HepG2 (cell line): Measurements from ENCODE around the gene GRPEL2. TPM values are rescaled to one million over a fixed set of nuclear protein-coding genes. Genes with fewer than 3 reads are reported as not detected.

Source experiments
- SIN3A ChIP-seq: IDR thresholded peaks from 2 replicates; pipeline ENCODE4 v1.6.1; 2011; ENCODE audit warnings: low read depth, mild to moderate bottlenecking, control low read depth, low read length, borderline replicate concordance
- SP140L ChIP-seq: sonication (generic); formaldehyde crosslinking; IDR thresholded peaks from 2 replicates; pipeline ENCODE4 v1.4.0; 2020; ENCODE audit warnings: missing genetic modification reagents, borderline replicate concordance
- SP4 ChIP-seq: sonication (generic); formaldehyde crosslinking; IDR thresholded peaks from 2 replicates; pipeline ENCODE4 v1.8.1; 2023; ENCODE audit warnings: mild to moderate bottlenecking, missing genetic modification reagents
- polyA plus RNA-seq, 8 experiments: library from polyadenylated mRNA; depleted of rRNA in 3 of 8; stranded (reverse) in 7 of 8; unstranded in 1 of 8; fragments of >200 nt; fragmentation: Illumina TruSeq in 4 of 8; extraction: Trizol in 4 of 8; gene quantifications; 2 replicates each; pipeline versions ENCODE4 v1.2.1 to v1.2.3, GENCODE V29; 2011 to 2016; ENCODE audit warnings: low read depth in 4 of 8, missing spikeins in 1 of 8, mixed read lengths in 1 of 8; ENCODE audit not compliant: insufficient read depth in 1 of 8
- total RNA-seq, 5 experiments: library from RNA; depleted of rRNA; stranded (reverse); fragments of >200 nt; fragmentation: Illumina TruSeq; extraction: Trizol; gene quantifications; 2 replicates each; pipeline ENCODE4 v1.2.3, GENCODE V29; 2016; ENCODE audit warnings: low read depth in 1 of 5
- TF ChIP-seq, protein P1 (sequence below): sonication (generic); formaldehyde crosslinking; IDR thresholded peaks from 2 replicates; pipeline ENCODE4 v1.4.0; 2020; ENCODE audit warnings: missing genetic modification reagents
- TF ChIP-seq, protein P2 (sequence below): IDR thresholded peaks from 2 replicates; pipeline ENCODE4 v1.4.0; 2020; ENCODE audit warnings: mild to moderate bottlenecking, missing genetic modification reagents
- TF ChIP-seq, protein P3 (sequence below): sonication (generic); formaldehyde crosslinking; IDR thresholded peaks from 2 replicates; pipeline ENCODE4 v1.8.1; 2023; ENCODE audit warnings: mild to moderate bottlenecking, missing genetic modification reagents
- TF ChIP-seq, protein P4 (sequence below): sonication (generic); formaldehyde crosslinking; IDR thresholded peaks from 2 replicates; pipeline ENCODE4 v1.4.0; 2020; ENCODE audit warnings: missing genetic modification reagents, mild to moderate bottlenecking, borderline replicate concordance

The GRPEL2 gene
- total and polyA plus RNA-seq, 2 of the 13 experiments (the other 11 are each of a cell fraction or from before 2014, with no cell fraction given): 13.1 to 16.6 TPM

DNA sequence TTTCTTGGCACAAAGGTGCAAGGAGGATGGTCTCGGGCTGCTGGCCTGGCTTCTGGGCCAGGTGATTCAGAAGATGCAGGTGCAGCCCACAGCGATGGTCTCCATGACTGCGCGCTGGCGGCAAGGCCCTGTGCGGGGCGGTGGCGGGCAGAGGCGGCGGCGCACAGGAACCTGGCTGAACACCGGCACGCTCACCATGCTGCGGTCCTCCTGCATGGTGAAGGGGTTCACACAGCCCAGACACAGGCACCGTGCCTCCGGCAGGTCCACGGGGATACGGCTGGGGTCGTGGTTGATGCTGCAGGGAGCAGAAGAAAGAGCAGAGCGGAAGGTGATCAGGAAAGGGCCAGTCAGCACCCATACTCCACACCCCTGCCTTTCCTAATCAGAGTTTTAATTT lies 29.0 kb downstream of the GRPEL2 start (continued):
- TF ChIP-seq, protein P1, sequence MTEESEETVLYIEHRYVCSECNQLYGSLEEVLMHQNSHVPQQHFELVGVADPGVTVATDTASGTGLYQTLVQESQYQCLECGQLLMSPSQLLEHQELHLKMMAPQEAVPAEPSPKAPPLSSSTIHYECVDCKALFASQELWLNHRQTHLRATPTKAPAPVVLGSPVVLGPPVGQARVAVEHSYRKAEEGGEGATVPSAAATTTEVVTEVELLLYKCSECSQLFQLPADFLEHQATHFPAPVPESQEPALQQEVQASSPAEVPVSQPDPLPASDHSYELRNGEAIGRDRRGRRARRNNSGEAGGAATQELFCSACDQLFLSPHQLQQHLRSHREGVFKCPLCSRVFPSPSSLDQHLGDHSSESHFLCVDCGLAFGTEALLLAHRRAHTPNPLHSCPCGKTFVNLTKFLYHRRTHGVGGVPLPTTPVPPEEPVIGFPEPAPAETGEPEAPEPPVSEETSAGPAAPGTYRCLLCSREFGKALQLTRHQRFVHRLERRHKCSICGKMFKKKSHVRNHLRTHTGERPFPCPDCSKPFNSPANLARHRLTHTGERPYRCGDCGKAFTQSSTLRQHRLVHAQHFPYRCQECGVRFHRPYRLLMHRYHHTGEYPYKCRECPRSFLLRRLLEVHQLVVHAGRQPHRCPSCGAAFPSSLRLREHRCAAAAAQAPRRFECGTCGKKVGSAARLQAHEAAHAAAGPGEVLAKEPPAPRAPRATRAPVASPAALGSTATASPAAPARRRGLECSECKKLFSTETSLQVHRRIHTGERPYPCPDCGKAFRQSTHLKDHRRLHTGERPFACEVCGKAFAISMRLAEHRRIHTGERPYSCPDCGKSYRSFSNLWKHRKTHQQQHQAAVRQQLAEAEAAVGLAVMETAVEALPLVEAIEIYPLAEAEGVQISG: no peak
- TF ChIP-seq, protein P2, sequence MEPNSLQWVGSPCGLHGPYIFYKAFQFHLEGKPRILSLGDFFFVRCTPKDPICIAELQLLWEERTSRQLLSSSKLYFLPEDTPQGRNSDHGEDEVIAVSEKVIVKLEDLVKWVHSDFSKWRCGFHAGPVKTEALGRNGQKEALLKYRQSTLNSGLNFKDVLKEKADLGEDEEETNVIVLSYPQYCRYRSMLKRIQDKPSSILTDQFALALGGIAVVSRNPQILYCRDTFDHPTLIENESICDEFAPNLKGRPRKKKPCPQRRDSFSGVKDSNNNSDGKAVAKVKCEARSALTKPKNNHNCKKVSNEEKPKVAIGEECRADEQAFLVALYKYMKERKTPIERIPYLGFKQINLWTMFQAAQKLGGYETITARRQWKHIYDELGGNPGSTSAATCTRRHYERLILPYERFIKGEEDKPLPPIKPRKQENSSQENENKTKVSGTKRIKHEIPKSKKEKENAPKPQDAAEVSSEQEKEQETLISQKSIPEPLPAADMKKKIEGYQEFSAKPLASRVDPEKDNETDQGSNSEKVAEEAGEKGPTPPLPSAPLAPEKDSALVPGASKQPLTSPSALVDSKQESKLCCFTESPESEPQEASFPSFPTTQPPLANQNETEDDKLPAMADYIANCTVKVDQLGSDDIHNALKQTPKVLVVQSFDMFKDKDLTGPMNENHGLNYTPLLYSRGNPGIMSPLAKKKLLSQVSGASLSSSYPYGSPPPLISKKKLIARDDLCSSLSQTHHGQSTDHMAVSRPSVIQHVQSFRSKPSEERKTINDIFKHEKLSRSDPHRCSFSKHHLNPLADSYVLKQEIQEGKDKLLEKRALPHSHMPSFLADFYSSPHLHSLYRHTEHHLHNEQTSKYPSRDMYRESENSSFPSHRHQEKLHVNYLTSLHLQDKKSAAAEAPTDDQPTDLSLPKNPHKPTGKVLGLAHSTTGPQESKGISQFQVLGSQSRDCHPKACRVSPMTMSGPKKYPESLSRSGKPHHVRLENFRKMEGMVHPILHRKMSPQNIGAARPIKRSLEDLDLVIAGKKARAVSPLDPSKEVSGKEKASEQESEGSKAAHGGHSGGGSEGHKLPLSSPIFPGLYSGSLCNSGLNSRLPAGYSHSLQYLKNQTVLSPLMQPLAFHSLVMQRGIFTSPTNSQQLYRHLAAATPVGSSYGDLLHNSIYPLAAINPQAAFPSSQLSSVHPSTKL (CRISPR knock-in tag): no peak
- TF ChIP-seq, protein P3, sequence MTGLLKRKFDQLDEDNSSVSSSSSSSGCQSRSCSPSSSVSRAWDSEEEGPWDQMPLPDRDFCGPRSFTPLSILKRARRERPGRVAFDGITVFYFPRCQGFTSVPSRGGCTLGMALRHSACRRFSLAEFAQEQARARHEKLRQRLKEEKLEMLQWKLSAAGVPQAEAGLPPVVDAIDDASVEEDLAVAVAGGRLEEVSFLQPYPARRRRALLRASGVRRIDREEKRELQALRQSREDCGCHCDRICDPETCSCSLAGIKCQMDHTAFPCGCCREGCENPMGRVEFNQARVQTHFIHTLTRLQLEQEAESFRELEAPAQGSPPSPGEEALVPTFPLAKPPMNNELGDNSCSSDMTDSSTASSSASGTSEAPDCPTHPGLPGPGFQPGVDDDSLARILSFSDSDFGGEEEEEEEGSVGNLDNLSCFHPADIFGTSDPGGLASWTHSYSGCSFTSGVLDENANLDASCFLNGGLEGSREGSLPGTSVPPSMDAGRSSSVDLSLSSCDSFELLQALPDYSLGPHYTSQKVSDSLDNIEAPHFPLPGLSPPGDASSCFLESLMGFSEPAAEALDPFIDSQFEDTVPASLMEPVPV (CRISPR knock-in tag): no peak
- TF ChIP-seq, protein P4, sequence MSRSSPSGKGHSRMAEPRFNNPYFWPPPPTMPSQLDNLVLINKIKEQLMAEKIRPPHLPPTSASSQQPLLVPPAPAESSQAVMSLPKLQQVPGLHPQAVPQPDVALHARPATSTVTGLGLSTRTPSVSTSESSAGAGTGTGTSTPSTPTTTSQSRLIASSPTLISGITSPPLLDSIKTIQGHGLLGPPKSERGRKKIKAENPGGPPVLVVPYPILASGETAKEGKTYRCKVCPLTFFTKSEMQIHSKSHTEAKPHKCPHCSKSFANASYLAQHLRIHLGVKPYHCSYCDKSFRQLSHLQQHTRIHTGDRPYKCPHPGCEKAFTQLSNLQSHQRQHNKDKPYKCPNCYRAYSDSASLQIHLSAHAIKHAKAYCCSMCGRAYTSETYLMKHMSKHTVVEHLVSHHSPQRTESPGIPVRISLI: no peak
- TF ChIP-seq SIN3A: no peak
- TF ChIP-seq SP4: no peak
- no peak for TF ChIP-seq SP140L (CRISPR knock-in tag)
- TF ChIP-seq, all 625 proteins: peak for 0
